Activated CD8-positive, alpha-beta memory T cell treated with anti-CD3 and anti-CD28 coated beads for 1 hour (primary cell): ENCODE measurements around the gene SLAMF8.

Experiments used
- DNase-seq, 2 donors: peaks; one replicate each; pipeline ENCODE4 v3.0.0-alpha.2; 2020; ENCODE audit warnings: low read depth in 1 of 2; ENCODE audit errors: extremely low read depth in 1 of 2

The SLAMF8 gene

GRCh38 chr1:159845751-159846629 is 19.3 kb downstream of the SLAMF8 start:
- DNase-seq: no peak

- no peak for DNase-seq
These were observed 20.6 kb downstream of the SLAMF8 start for GRCh38 chr1:159847231-159847630.

- no peak for DNase-seq
These were observed 21.7 kb downstream of the SLAMF8 start for GRCh38 chr1:159848326-159848725.

GRCh38 chr1:159849626-159850366 is 23.1 kb downstream of the SLAMF8 start:
- DNase-seq: no peak

GRCh38 chr1:159851407-159851806 is 24.7 kb downstream of the SLAMF8 start:
- DNase-seq: no peak

- no peak for DNase-seq
These were observed 26.9 kb downstream of the SLAMF8 start for GRCh38 chr1:159853417-159854115.

GRCh38 chr1:159854116-159854692 is 27.5 kb downstream of the SLAMF8 start:
- no peak for DNase-seq

- peak; percentile 43 to 62 for DNase-seq
These were observed 28.1 kb downstream of the SLAMF8 start for GRCh38 chr1:159854693-159855192.

- DNase-seq: no peak
These were observed 29.0 kb downstream of the SLAMF8 start for GRCh38 chr1:159855709-159856108.

- DNase-seq: no peak
These were observed 29.9 kb downstream of the SLAMF8 start for GRCh38 chr1:159856576-159856975.

GRCh38 chr1:159857889-159858288 is 31.2 kb downstream of the SLAMF8 start:
- DNase-seq: no peak

- DNase-seq: no peak
These were observed 33.2 kb downstream of the SLAMF8 start for GRCh38 chr1:159859767-159860322.

GRCh38 chr1:159860456-159860855 is 33.8 kb downstream of the SLAMF8 start:
- DNase-seq: no peak

- no peak for DNase-seq
These were observed 34.5 kb downstream of the SLAMF8 start for GRCh38 chr1:159861218-159861617.

GRCh38 chr1:159862031-159862430 is 35.4 kb downstream of the SLAMF8 start:
- no peak for DNase-seq

GRCh38 chr1:159862557-159862956 is 35.9 kb downstream of the SLAMF8 start, which contains the start of gene VSIG8:
TSS of gene VSIG8 (minus strand) at chr1:159862657. CDS start at chr1:159862521, 136 bp downstream.
- no peak for DNase-seq

GRCh38 chr1:159864262-159864661 is 37.6 kb downstream of the SLAMF8 start:
- no peak for DNase-seq

- DNase-seq: no peak
These were observed 39.4 kb downstream of the SLAMF8 start for GRCh38 chr1:159866066-159866465.

- no peak for DNase-seq
These were observed 40.4 kb downstream of the SLAMF8 start for GRCh38 chr1:159866905-159867663.

- DNase-seq: no peak
These were observed 41.0 kb downstream of the SLAMF8 start for GRCh38 chr1:159867664-159868026.
